WI38 (cell line): ENCODE results near the gene EGFL7.

Experiments
- H3K4me3 ChIP-seq: 2 replicates; pipeline ENCODE4 v1.5.1; 2011; ENCODE audit warnings: low read depth, mild to moderate bottlenecking, control low read depth, low read length
- CTCF ChIP-seq: IDR thresholded peaks from 2 replicates; pipeline ENCODE4 v1.5.1; 2012; ENCODE audit warnings: low read depth, mild to moderate bottlenecking, control low read depth, low read length

The EGFL7 gene

GRCh38 chr9:136616948-136617695 is 45.6 kb upstream of the EGFL7 start:
- no peak overlapping the region for H3K4me3 ChIP-seq
- no peak for TF ChIP-seq CTCF

GRCh38 chr9:136617746-136618579 is 44.8 kb upstream of the EGFL7 start:
- no peak overlapping the region for H3K4me3 ChIP-seq

GRCh38 chr9:136618580-136619547 is 43.9 kb upstream of the EGFL7 start:
- no peak for TF ChIP-seq CTCF
- no peak overlapping the region for H3K4me3 ChIP-seq

More at GRCh38 chr9:136617746-136618579, 44.8 kb upstream of the EGFL7 start:
- no peak for TF ChIP-seq CTCF

GRCh38 chr9:136619742-136620440 is 42.8 kb upstream of the EGFL7 start:
- H3K4me3 ChIP-seq: no peak overlapping the region
- TF ChIP-seq CTCF: no peak

GRCh38 chr9:136620441-136621018 is 42.2 kb upstream of the EGFL7 start:
- TF ChIP-seq CTCF: no peak
- H3K4me3 ChIP-seq: no peak overlapping the region

GRCh38 chr9:136621019-136621733 is 41.5 kb upstream of the EGFL7 start:
- no peak overlapping the region for H3K4me3 ChIP-seq
- no peak for TF ChIP-seq CTCF
